Naive thymus-derived CD4-positive, alpha-beta T cell (primary cell): ENCODE results near the gene EIF2S3B. TPM values are rescaled to one million over a fixed set of nuclear protein-coding genes. Genes with fewer than 3 reads are reported as not detected.

Experiments used
- ATAC-seq: fragments of 150-1000 bp; cut with Tn5 transposase; 2 replicates; pipeline ENCODE4 v1.10.0; 2021; ENCODE audit warnings: mild to moderate bottlenecking, moderate library complexity
- CTCF ChIA-PET: fragments of 350-600 bp; sonication (Branson Sonifier 250); formaldehyde crosslinking; loops from one replicate; lab custom pipeline; 2021; ENCODE audit warnings: antibody characterized with exemption; lab: Charles Lee
- POLR2A ChIA-PET: fragments of 350-600 bp; sonication (Branson Sonifier 250); formaldehyde crosslinking; loops from one replicate; lab custom pipeline; 2021; ENCODE audit warnings: antibody characterized with exemption, inconsistent platforms; lab: Charles Lee
- DNase-seq, 9 donors: peaks; one replicate each; pipeline versions ENCODE4 v3.0.0 to v3.0.0-alpha.2; 2020 to 2022; ENCODE audit warnings: mixed read lengths in 1 of 9
- H3K27ac ChIP-seq: one replicate; pipeline ENCODE4 v1.7.0; 2013; ENCODE audit warnings: mild to moderate bottlenecking, low read depth, low read length, moderate library complexity
- H3K27me3 ChIP-seq, 2 donors: one replicate each; pipeline ENCODE4 v1.7.0; 2013; ENCODE audit warnings: low read length in 2 of 2, mild to moderate bottlenecking in 2 of 2, moderate library complexity in 2 of 2; ENCODE audit not compliant: control insufficient read depth in 2 of 2, insufficient read depth in 2 of 2
- H3K36me3 ChIP-seq, 3 experiments: 1 replicate in 2 of 3; 2 replicates in 1 of 3; pipeline ENCODE4 v1.7.0; 2013; ENCODE audit warnings: low read length in 3 of 3, mild to moderate bottlenecking in 3 of 3, moderate library complexity in 1 of 3; ENCODE audit not compliant: insufficient read depth in 3 of 3, control insufficient read depth in 2 of 3
- H3K4me1 ChIP-seq, 2 donors: one replicate each; pipeline ENCODE4 v1.7.0; 2013; ENCODE audit warnings: low read length in 2 of 2, mild to moderate bottlenecking in 2 of 2, moderate library complexity in 1 of 2; ENCODE audit not compliant: control insufficient read depth in 2 of 2, insufficient read depth in 2 of 2
- H3K4me3 ChIP-seq: 2 replicates; pipeline ENCODE4 v1.7.0; 2013; ENCODE audit warnings: mild to moderate bottlenecking, low read length
- H3K9me3 ChIP-seq, 3 experiments: 1 replicate in 2 of 3; 2 replicates in 1 of 3; pipeline ENCODE4 v1.7.0; 2013; ENCODE audit warnings: low read length in 3 of 3; ENCODE audit not compliant: control insufficient read depth in 2 of 3
- H3K27ac Mint-ChIP-seq, 9 donors: one replicate each; pipeline ENCODE4 v1.8.0; 2020 to 2022; ENCODE audit warnings: mixed read lengths in 9 of 9, mild to moderate bottlenecking in 8 of 9, moderate library complexity in 5 of 9, inconsistent platforms in 2 of 9
- H3K27me3 Mint-ChIP-seq, 5 donors: one replicate each; pipeline ENCODE4 v1.8.0; 2021 to 2022; ENCODE audit warnings: mixed read lengths in 5 of 5, mild to moderate bottlenecking in 1 of 5
- H3K36me3 Mint-ChIP-seq, 5 donors: one replicate each; pipeline ENCODE4 v1.8.0; 2020 to 2022; ENCODE audit warnings: mixed read lengths in 5 of 5, mild to moderate bottlenecking in 3 of 5, inconsistent platforms in 1 of 5
- H3K4me1 Mint-ChIP-seq, 7 donors: one replicate each; pipeline ENCODE4 v1.8.0; 2020 to 2022; ENCODE audit warnings: mixed read lengths in 7 of 7, mild to moderate bottlenecking in 3 of 7, inconsistent platforms in 1 of 7
- H3K4me3 Mint-ChIP-seq, 10 donors: one replicate each; pipeline ENCODE4 v1.8.0; 2020 to 2022; ENCODE audit warnings: mild to moderate bottlenecking in 10 of 10, mixed read lengths in 10 of 10, moderate library complexity in 6 of 10, inconsistent platforms in 2 of 10
- H3K9me3 Mint-ChIP-seq, 11 donors: one replicate each; pipeline ENCODE4 v1.8.0; 2020 to 2022; ENCODE audit warnings: mixed read lengths in 11 of 11, mild to moderate bottlenecking in 4 of 11, inconsistent platforms in 1 of 11, moderate library complexity in 1 of 11
- intact Hi-C, 2 donors: fragments of 100-400 bp; cut with micrococcal nuclease; formaldehyde crosslinking; loops; one replicate each; pipeline ENCODE4 v1.15.1; 2023
- polyA plus RNA-seq, 2 donors: library from polyadenylated mRNA; unstranded; fragments of 300-500 nt; fragmentation: Illumina TruSeq; gene quantifications; one replicate each; pipeline ENCODE4 v1.2.3, GENCODE V29; 2021
- total RNA-seq, 6 experiments: library from RNA in 5 of 6; stranded (reverse) in 5 of 6; gene quantifications; 1 replicate in 5 of 6; 2 replicates in 1 of 6; pipeline ENCODE4 v1.2.3 and lab custom pipeline; 2021 to 2026

EIF2S3B gene
- total and polyA plus RNA-seq, 7 experiments from 2014 or later = 0.27 to 2.0 (median 1.1) TPM; not detected in 1

GRCh38 chr12:10540776-10541205 lies 35.1 kb downstream of the EIF2S3B start:
- Histone ChIP-seq H3K9me3 (no peaks in the 10 kb centered on the region), H3K4me3 (no peak overlapping the region), H3K36me3 (no peaks in the 10 kb centered on the region), H3K27me3 (no peaks in the 10 kb centered on the region), H3K4me1 (no peaks in the 10 kb centered on the region), H3K27ac (no peak overlapping the region)
- no peak for DNase-seq
- ChIA-PET POLR2A (no interaction called here), CTCF (interaction anchor here (0.7 kb wide), 1 partner anchor 507 kb away, joined by 3 read pairs; no protein-coding TSS in a partner anchor)
- H3K27ac Mint-ChIP-seq = no peak overlapping the region
- peaks cover 0 to 28% (median 9%) of the 10 kb centered on the region in 5 donors for H3K27me3 Mint-ChIP-seq
- intact Hi-C loops = no loop called here
- H3K4me3 Mint-ChIP-seq = no peak overlapping the region
- ATAC-seq = peak; percentile 64
- no peaks in the 10 kb centered on the region for H3K9me3 Mint-ChIP-seq
- peaks cover 0 to 5% (median 0%) of the 10 kb centered on the region in 7 donors for H3K4me1 Mint-ChIP-seq
- no peaks in the 10 kb centered on the region for H3K36me3 Mint-ChIP-seq

GRCh38 chr12:10543499-10543898 lies 37.8 kb downstream of the EIF2S3B start:
- H3K9me3 Mint-ChIP-seq = no peaks in the 10 kb centered on the region
- H3K27ac Mint-ChIP-seq = no peak overlapping the region
- no peak overlapping the region for H3K4me3 Mint-ChIP-seq
- no peaks in the 10 kb centered on the region for H3K36me3 Mint-ChIP-seq
- H3K27me3 ChIP-seq = no peaks in the 10 kb centered on the region
- H3K4me3 ChIP-seq = no peak overlapping the region
- H3K27ac ChIP-seq = no peak overlapping the region
- CTCF ChIA-PET = no interaction called here
- intact Hi-C loops = no loop called here
- ATAC-seq = no peak
- peaks cover 0 to 5% (median 0%) of the 10 kb centered on the region in 7 donors for H3K4me1 Mint-ChIP-seq
- no peaks in the 10 kb centered on the region for H3K9me3 ChIP-seq
- H3K36me3 ChIP-seq = no peaks in the 10 kb centered on the region
- POLR2A ChIA-PET = no interaction called here
- H3K27me3 Mint-ChIP-seq = peaks cover 0 to 36% (median 9%) of the 10 kb centered on the region in 5 donors
- no peaks in the 10 kb centered on the region for H3K4me1 ChIP-seq
- no peak for DNase-seq

GRCh38 chr12:10551375-10551774 lies 45.7 kb downstream of the EIF2S3B start:
- H3K4me3 Mint-ChIP-seq = no peak overlapping the region
- no peak overlapping the region for H3K27ac ChIP-seq

GRCh38 chr12:10553148-10553547 lies 47.5 kb downstream of the EIF2S3B start:
- ChIA-PET POLR2A (interaction anchor here (0.6 kb wide), 1 partner anchor 35 kb away, joined by 5 read pairs; no protein-coding TSS in a partner anchor), CTCF (no interaction called here)
- intact Hi-C loops = no loop called here
- peak; percentile 45 for ATAC-seq
- no peak overlapping the region for H3K27ac ChIP-seq
- DNase-seq = no peak
- H3K27ac Mint-ChIP-seq = peak overlapping the region in 1 of 9 donors; percentile 14
- peak overlapping the region; percentile 23 for H3K4me3 ChIP-seq
- no peaks in the 10 kb centered on the region for H3K27me3 ChIP-seq
- peaks cover 0 to 21% (median 10%) of the 10 kb centered on the region in 7 donors for H3K4me1 Mint-ChIP-seq
- no peaks in the 10 kb centered on the region for H3K9me3 ChIP-seq
- H3K9me3 Mint-ChIP-seq = peaks cover 0 to 8% (median 2%) of the 10 kb centered on the region in 11 donors
- H3K27me3 Mint-ChIP-seq = peaks cover 0 to 13% (median 8%) of the 10 kb centered on the region in 5 donors
- H3K36me3 Mint-ChIP-seq = peaks cover 0 to 2% (median 0%) of the 10 kb centered on the region in 5 donors
- peaks cover 0 to 37% of the 10 kb centered on the region in 2 donors for H3K4me1 ChIP-seq
- H3K4me3 Mint-ChIP-seq = no peak overlapping the region
- H3K36me3 ChIP-seq = no peaks in the 10 kb centered on the region

More at GRCh38 chr12:10551375-10551774, 45.7 kb downstream of the EIF2S3B start:
- Histone ChIP-seq H3K4me3 (no peak overlapping the region), H3K27me3 (no peaks in the 10 kb centered on the region), H3K4me1 (peaks cover 0 to 21% of the 10 kb centered on the region in 2 donors), H3K36me3 (no peaks in the 10 kb centered on the region), H3K9me3 (no peaks in the 10 kb centered on the region)
- ATAC-seq (no peak), DNase-seq (no peak)
- H3K27me3 Mint-ChIP-seq = peaks cover 0 to 16% (median 0%) of the 10 kb centered on the region in 5 donors
- peaks cover 0 to 8% (median 2%) of the 10 kb centered on the region in 11 donors for H3K9me3 Mint-ChIP-seq
- H3K27ac Mint-ChIP-seq = no peak overlapping the region
- ChIA-PET POLR2A (no interaction called here), CTCF (no interaction called here)
- H3K36me3 Mint-ChIP-seq = peaks cover 0 to 2% (median 0%) of the 10 kb centered on the region in 5 donors
- peaks cover 0 to 15% (median 10%) of the 10 kb centered on the region in 7 donors for H3K4me1 Mint-ChIP-seq
- intact Hi-C loops = no loop called here

GRCh38 chr12:10554228-10554755 lies 48.6 kb downstream of the EIF2S3B start:
- no peak overlapping the region for H3K27ac ChIP-seq
- Mint-ChIP-seq H3K9me3 (peaks cover 0 to 8% (median 2%) of the 10 kb centered on the region in 11 donors), H3K27ac (peak overlapping the region in 7 of 9 donors; percentile 44 to 85 (median 64)), H3K4me3 (peak overlapping the region in 6 of 10 donors; percentile 4 to 88 (median 58)), H3K27me3 (peaks cover 6 to 13% (median 8%) of the 10 kb centered on the region in 5 donors), H3K4me1 (peaks cover 0 to 32% (median 17%) of the 10 kb centered on the region in 7 donors), H3K36me3 (peaks cover 0 to 2% (median 0%) of the 10 kb centered on the region in 5 donors)
- H3K4me3 ChIP-seq = peak overlapping the region; percentile 23
- intact Hi-C loops = no loop called here
- ChIA-PET CTCF (no interaction called here), POLR2A (interaction anchor here (0.6 kb wide), 1 partner anchor 32 kb away, joined by 3 read pairs; no protein-coding TSS in a partner anchor)
- H3K9me3 ChIP-seq = no peaks in the 10 kb centered on the region
- no peaks in the 10 kb centered on the region for H3K27me3 ChIP-seq
- peak; percentile 54 for ATAC-seq
- DNase-seq = peak in 2 of 9 donors; percentile 1 to 19
- peaks cover 0 to 44% of the 10 kb centered on the region in 2 donors for H3K4me1 ChIP-seq
- no peaks in the 10 kb centered on the region for H3K36me3 ChIP-seq

- DNase-seq = peak in 6 of 9 donors; percentile 14 to 38 (median 20)
- H3K9me3 Mint-ChIP-seq = peaks cover 0 to 8% (median 2%) of the 10 kb centered on the region in 11 donors
- intact Hi-C loops = no loop called here
- peak; percentile 64 for ATAC-seq
- peak overlapping the region in 9 of 10 donors; percentile 32 to 88 (median 70) for H3K4me3 Mint-ChIP-seq
- Histone ChIP-seq H3K4me1 (peaks cover 0 to 44% of the 10 kb centered on the region in 2 donors), H3K27me3 (no peaks in the 10 kb centered on the region), H3K36me3 (no peaks in the 10 kb centered on the region), H3K9me3 (no peaks in the 10 kb centered on the region), H3K27ac (no peak overlapping the region), H3K4me3 (peak overlapping the region; percentile 23)
- CTCF ChIA-PET = interaction anchor here (0.6 kb wide), 1 partner anchor 414 kb away, joined by 3 read pairs; no protein-coding TSS in a partner anchor
- H3K27ac Mint-ChIP-seq = peak overlapping the region in 7 of 9 donors; percentile 21 to 85 (median 64)
- POLR2A ChIA-PET = no interaction called here
- H3K36me3 Mint-ChIP-seq = peaks cover 0 to 2% (median 0%) of the 10 kb centered on the region in 5 donors
- H3K4me1 Mint-ChIP-seq = peaks cover 0 to 35% (median 19%) of the 10 kb centered on the region in 7 donors
- H3K27me3 Mint-ChIP-seq = peaks cover 6 to 13% (median 11%) of the 10 kb centered on the region in 5 donors
These were observed 49.2 kb downstream of the EIF2S3B start for GRCh38 chr12:10554756-10555481.
